ENCODE results near the gene SAMD11. TPM values are rescaled to one million over a fixed set of nuclear protein-coding genes. Genes with fewer than 3 reads are reported as not detected.

The SAMD11 gene
- total RNA-seq, 1 experiment from 2014 or later: 13.5 TPM

DNA sequence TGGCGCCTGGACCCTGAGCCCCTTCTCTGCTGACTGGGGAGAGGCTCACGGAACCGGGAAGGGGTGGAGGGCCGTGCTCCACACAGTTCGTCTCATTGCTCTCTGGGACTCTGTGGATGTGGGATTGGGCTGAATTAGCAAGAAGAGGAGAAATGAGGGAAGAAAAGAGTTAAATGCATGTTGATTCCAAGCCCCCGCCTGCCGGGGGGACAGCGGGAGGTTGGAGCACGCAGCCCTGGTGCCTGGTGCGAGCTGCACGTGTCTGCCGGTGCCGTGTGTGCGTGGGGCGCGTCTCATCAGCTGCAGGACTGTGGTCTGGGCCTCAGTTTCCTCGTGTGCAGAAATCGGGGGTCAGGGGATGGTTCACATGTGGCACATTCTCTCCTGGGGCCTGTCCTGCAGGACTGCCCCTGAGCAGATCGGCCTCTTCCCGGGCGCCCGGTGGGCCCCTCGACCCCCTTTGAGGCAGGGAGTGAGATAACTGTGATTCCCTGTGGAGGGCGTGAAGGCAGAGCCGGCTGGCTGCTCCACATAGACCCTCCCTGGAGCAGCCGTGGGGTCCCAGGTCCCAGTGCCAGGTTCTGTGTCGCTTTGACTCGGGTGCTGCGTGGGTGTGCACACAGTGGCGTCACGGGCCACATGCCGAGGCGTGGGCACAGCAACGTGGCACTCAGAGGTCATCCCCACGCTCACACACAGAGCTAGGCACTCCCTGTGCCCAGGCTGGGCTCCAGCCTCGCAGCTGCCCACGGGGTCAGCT, 11.4 kb downstream of the SAMD11 start:
- H3K4ac ChIP-seq (ENCODE audit: low read depth, low read length): no peak overlapping the region
- H3K79me1 ChIP-seq (ENCODE audit: insufficient read depth, low read depth, low read length, poor library complexity, severe bottlenecking): no peaks in the 10 kb centered on the region
- H3K56ac ChIP-seq (ENCODE audit: insufficient read length, low read depth, low read length): no peak overlapping the region
- no peak overlapping the region for H3K27ac Mint-ChIP-seq
- H2AK5ac ChIP-seq (ENCODE audit: insufficient read length, low read length): no peak overlapping the region
- no peak overlapping the region; the same call in 1 of the 2 replicates for H3K14ac ChIP-seq (ENCODE audit: insufficient read depth, low read length)
- WGBS (ENCODE audit: extremely low coverage, insufficient read length, low lambda C conversion rate): no CpG with 5 or more reads among the region's 37 CpGs
- no peaks in the 10 kb centered on the region for H3K9me3 ChIP-seq (ENCODE audit: control insufficient read depth, low read depth, low read length)
- no peaks in the 10 kb centered on the region for H3K23me2 ChIP-seq (ENCODE audit: insufficient read length, low read depth, low read length, poor library complexity, severe bottlenecking)
- DNase-seq: no peak
- no peak overlapping the region for H3T11ph ChIP-seq (ENCODE audit: low read length)
- H3K4me3 Mint-ChIP-seq: peak overlapping the region; percentile 6 to 72; a peak in 4 of 5 replicates
- no peak overlapping the region for H4K8ac ChIP-seq (replicated peaks; ENCODE audit: insufficient read length, low read depth, low read length)
- H3K27me3 Mint-ChIP-seq (ENCODE audit: low read depth): peaks cover 85% of the 10 kb centered on the region
- no peak overlapping the region for H3K18ac ChIP-seq (ENCODE audit: insufficient read length, low read depth, low read length)
- no peaks in the 10 kb centered on the region for H3K79me2 ChIP-seq (ENCODE audit: insufficient read depth, low read length)
- peaks cover 0 to 2% of the 10 kb centered on the region in 2 experiments; a peak in 1 of 5 replicates for H3K9me3 Mint-ChIP-seq
- no peak overlapping the region for H4K91ac ChIP-seq (ENCODE audit: insufficient read length, low read depth, low read length)
- H2BK12ac ChIP-seq (ENCODE audit: insufficient read length, low read depth, low read length): no peak overlapping the region
- H3K27me3 ChIP-seq (ENCODE audit: insufficient read depth, low read length): peaks cover 60% of the 10 kb centered on the region
- no peak overlapping the region for H4K5ac ChIP-seq (ENCODE audit: insufficient read length, low read depth, low read length)
- H3K9ac ChIP-seq (ENCODE audit: extremely low read depth, insufficient read length, low read length): no peak overlapping the region
- H3K23ac ChIP-seq (ENCODE audit: insufficient read length, low read depth, low read length): no peak overlapping the region
- H3K4me1 Mint-ChIP-seq: peaks cover 9 to 49% of the 10 kb centered on the region in 2 experiments
- no peaks in the 10 kb centered on the region for H4K20me1 ChIP-seq (ENCODE audit: control insufficient read depth, insufficient read depth, insufficient read length)
- no peak overlapping the region for H2AFZ ChIP-seq (ENCODE audit: low read length)
- H2BK20ac ChIP-seq (ENCODE audit: low read depth, low read length, poor library complexity, severe bottlenecking): no peak overlapping the region
- TF ChIP-seq, protein P1, sequence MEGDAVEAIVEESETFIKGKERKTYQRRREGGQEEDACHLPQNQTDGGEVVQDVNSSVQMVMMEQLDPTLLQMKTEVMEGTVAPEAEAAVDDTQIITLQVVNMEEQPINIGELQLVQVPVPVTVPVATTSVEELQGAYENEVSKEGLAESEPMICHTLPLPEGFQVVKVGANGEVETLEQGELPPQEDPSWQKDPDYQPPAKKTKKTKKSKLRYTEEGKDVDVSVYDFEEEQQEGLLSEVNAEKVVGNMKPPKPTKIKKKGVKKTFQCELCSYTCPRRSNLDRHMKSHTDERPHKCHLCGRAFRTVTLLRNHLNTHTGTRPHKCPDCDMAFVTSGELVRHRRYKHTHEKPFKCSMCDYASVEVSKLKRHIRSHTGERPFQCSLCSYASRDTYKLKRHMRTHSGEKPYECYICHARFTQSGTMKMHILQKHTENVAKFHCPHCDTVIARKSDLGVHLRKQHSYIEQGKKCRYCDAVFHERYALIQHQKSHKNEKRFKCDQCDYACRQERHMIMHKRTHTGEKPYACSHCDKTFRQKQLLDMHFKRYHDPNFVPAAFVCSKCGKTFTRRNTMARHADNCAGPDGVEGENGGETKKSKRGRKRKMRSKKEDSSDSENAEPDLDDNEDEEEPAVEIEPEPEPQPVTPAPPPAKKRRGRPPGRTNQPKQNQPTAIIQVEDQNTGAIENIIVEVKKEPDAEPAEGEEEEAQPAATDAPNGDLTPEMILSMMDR (conservative IDR thresholded peaks at IDR 0.05): no peak
- no peak overlapping the region for H2BK120ac ChIP-seq (ENCODE audit: low read depth, low read length, poor library complexity, severe bottlenecking)
- no peaks in the 10 kb centered on the region for H3K4me1 ChIP-seq (ENCODE audit: insufficient read depth, low read length)
- no peak overlapping the region for H2BK15ac ChIP-seq (ENCODE audit: low read depth, low read length)
- no peak overlapping the region for H3K27ac ChIP-seq (ENCODE audit: insufficient read length, low read depth, low read length)
- no peak overlapping the region for H2BK5ac ChIP-seq (ENCODE audit: insufficient read length, low read length)
- no peak overlapping the region for H3K4me2 ChIP-seq (ENCODE audit: insufficient read depth, insufficient read length, low read length)
- H3K36me3 Mint-ChIP-seq (ENCODE audit: insufficient read depth in 1 of 3, low read depth in 3 of 3): peaks cover 0 to 3% (median 2%) of the 10 kb centered on the region in 3 experiments; a peak in 2 of 7 replicates

All from H9 (cell line).